Measurements from ENCODE around the gene ZNF557.

GRCh38 chr19:7076151-7076550 lies 6.6 kb downstream of the ZNF557 start:
- TF ChIP-seq EZH2 (IDR thresholded peaks at IDR 0.05; ENCODE audit: low read length) (no peak), CTCF (optimal IDR thresholded peaks at IDR 0.05 in 1 of 3, IDR thresholded peaks at IDR 0.05 in 1 of 3, conservative IDR thresholded peaks at IDR 0.05 in 1 of 3; ENCODE audit: extremely low read depth in 1 of 3, insufficient read depth in 2 of 3, low read length in 3 of 3) (no peak)

All from keratinocyte (primary cell).